Activated T-cell treated with anti-CD3 and anti-CD28 coated beads, Interleukin-2, amount 50 U/mL, for 1 hour (primary cell): ENCODE measurements around the gene NR2F1-AS1.

Experiments
- DNase-seq: peaks from one replicate; pipeline ENCODE4 v3.0.0-alpha.2; 2020

NR2F1-AS1 gene

DNA sequence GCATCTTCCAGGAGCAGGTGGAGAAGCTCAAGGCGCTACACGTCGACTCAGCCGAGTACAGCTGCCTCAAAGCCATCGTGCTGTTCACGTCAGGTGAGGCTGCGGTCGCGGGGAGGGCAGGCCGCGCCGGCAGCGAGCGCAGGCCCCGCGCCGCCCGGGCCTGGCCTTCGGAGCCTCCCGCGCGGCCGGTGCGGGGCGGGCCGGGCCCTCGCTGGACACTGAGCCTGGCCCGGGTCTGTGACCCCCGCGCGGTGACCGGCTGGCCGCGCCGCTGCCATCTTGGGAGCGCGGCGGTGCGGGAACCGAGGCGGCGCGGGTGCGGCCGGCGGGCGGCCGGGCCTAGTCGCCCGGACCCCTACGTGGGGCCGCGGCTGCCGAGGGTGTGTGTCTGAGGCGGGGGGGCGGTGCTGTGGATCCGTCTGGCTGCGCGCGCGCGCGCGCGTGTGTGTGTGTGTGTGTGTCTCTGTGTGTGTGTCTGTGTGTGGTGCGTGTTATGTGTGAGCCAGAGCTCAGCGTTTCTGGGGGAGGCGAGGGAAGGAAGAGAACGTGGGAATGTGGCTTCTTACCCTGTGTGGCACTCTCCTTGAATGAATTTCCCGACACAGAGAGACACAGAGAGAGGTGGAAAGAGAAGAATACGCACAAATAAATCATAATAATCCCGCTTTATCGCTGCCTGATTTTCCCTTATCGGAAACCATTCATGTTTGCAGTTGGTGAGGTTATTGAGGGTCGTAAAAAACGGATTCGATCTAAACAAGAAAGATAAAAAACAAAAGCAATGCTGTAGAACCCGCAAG, 7.5 kb upstream of the NR2F1-AS1 start:
- DNase-seq: no peak

DNA sequence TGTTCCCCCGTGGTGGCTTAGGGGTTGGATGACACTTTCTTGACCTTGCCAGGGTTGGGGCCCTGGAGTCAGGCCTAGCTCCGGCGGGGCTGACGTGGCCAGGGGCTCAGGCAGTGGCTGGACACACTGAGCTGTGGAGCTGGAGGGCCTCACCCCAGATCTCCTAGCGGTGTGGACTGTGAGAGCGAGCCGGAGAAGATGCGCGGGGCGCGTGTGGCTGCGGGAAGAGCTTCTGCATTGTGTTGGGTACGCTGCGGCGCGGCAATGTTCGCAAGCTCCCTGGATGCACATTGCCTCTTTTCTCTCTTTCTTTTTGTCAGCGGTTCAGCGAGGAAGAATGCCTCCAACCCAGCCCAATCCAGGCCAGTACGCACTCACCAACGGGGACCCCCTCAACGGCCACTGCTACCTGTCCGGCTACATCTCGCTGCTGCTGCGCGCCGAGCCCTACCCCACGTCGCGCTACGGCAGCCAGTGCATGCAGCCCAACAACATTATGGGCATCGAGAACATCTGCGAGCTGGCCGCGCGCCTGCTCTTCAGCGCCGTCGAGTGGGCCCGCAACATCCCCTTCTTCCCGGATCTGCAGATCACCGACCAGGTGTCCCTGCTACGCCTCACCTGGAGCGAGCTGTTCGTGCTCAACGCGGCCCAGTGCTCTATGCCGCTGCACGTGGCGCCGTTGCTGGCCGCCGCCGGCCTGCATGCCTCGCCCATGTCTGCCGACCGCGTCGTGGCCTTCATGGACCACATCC, 6.8 kb upstream of the NR2F1-AS1 start:
- no peak for DNase-seq

DNA sequence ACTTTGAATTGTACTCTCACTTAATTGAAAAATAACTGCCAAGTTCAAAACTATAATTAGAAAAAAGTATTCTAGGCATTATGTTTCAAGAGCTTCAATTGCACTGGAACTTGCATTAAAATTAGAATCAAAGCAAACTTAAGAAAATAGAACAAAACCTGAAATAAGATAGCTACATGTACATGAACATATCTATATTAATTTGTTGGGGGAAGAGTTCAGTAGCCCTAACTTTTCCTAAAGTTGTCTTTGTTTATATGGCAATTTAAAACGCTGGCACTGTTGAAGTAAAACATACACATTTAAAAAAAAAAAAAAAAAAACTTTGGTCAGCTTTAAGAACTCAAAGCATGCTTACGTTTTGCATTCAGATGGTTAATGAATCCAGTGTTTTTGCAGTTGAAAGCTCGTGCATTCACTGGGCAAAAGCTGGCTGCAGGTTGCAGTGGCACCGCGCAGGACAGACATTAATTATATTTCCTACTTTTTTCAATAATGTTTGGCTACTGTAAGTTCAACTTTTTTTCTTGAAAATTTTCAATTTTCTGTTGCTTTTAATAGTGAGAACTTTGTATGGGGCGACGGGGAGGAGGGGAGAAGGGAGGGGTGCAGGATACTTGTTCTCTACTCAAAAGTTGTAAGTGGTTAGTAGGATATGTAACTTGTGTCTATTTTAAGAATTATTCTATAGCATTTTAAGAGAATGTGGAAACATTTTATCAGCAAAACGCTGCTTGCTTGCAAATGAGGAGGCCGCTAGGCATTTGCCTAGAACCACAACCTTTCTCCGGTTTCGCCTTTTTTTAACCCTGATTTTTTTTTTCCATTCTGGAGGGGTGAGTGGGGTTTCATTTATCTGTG, 5.9 kb upstream of the NR2F1-AS1 start:
- no peak for DNase-seq

DNA sequence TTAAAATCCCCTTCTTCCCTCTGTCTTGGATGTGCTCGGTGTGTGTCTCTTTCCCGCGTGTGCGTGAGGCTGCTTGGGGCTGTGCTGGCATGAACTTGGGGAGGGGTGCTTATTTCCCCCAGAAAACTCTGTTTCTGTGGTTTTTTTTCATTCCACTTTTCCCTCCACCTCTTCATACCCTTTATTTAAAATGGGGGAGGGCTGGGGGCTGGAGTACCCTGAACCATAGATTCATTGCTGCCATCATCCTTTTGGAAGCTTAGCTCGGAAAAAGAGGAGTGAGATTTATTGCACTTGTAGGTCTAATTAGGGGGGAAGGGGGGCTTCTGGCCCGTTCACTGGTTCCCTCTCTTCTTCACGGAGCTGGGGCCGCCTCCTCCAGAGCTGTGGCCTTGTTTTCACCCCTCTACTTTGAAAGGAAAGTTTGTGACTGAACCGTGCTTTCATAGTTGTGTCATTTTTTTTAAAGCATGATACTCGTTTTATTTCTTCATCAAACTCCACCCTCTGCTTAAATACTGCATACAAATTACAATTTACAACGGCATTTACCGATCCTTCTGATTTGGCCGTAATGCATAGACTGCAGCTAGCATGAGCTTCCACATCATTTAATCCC, 4.9 kb upstream of the NR2F1-AS1 start:
- no peak for DNase-seq

DNA sequence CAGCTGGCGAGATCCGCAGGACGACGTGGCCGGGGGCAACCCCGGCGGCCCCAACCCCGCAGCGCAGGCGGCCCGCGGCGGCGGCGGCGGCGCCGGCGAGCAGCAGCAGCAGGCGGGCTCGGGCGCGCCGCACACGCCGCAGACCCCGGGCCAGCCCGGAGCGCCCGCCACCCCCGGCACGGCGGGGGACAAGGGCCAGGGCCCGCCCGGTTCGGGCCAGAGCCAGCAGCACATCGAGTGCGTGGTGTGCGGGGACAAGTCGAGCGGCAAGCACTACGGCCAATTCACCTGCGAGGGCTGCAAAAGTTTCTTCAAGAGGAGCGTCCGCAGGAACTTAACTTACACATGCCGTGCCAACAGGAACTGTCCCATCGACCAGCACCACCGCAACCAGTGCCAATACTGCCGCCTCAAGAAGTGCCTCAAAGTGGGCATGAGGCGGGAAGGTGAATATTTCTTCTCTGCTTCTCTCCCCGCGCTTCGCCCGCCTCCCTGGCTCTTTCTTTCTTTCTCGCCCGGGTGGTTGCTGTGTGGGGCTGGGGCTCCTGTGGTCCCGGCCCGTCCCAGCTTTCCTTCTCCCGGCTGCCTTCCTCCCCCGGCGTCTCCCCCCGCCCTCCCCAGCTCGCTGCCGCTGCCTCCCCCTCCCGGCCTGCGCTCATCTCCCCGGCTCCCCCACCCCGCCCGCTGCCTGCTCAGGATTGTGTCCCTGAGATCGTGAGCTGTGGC, 4.2 kb upstream of the NR2F1-AS1 start:
- peak; percentile 31 for DNase-seq

DNA sequence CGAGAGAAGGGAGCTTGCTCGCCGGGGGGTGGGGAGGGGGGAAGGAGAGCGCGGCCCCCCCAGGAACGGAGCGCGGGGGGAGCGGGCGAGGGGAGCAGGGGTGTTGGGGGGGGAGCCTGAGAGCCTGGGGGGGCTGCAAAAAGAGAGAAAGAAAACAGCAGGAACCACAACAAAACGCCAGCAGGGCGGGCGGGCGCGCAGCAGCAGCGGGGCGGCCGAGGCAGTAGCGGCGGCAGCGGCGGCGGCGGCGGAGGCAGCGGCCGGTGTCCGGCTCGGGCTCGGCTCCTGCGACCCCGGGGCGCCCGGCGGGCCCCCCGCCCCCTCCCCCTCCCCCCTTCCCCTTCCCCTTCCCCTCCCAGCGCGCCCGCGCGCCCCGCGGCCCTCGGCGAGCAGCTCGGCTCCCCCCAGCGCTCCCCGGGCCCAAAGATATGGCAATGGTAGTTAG, 3.6 kb upstream of the NR2F1-AS1 start:
- DNase-seq: peak; percentile 27

DNA sequence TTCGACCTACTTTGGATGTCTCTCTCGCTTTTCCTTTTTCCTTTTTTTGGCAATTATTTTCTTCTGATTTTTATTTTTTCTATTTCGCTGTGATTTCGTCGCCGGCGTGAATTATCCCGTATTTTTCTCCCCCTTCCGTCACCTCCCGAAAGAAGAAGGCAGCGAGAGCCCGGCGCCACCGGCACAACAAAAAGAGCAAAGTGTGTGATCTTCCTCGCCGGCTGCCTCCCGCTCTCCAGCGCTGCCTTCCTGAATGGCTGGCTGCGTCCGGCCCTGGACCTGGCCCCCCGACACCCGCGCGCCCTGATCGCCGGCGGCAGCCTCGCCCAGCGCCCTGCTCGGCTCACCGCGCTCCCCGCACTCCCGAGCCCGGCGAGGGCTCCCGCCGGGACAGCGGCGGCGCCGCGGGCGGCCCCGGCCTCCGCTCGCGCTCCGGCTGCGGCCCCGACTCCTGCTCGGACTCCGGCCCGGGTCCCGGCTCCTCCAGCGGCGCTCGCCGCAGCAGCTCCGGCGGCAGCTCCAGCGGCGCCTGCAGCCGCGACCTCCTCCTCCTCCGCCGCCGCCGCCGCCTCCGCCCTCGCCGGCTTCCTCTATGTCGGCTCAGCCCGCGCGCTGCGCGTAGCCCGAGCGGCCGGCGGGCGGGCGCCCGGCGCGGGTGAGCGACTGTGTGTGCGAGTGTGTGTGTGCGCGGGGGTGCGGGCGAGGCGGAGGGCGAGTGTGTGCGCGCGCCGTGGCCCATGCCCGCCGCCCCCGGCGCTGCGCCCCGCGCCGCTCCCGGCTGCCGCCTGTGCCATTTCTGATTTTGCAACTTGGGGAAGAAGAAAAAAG, 3.0 kb upstream of the NR2F1-AS1 start:
- DNase-seq: peak; percentile 45

DNA sequence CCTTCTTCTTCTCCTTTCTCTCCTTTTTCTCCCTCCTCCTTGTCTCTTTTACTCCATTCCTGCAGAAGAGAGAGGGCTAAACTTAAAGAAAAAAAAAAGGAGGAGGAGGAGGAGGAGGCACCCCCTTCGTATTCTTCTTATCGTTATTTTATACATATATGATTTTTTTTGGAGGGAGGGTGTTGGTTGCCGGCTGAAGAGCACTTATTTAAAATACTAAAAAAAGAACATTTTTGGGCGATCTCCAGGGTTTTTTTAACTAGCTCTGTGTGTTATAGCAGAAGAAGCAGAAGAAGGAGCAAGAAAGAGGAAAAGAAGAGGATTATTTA, 2.4 kb upstream of the NR2F1-AS1 start:
- DNase-seq: no peak

DNA sequence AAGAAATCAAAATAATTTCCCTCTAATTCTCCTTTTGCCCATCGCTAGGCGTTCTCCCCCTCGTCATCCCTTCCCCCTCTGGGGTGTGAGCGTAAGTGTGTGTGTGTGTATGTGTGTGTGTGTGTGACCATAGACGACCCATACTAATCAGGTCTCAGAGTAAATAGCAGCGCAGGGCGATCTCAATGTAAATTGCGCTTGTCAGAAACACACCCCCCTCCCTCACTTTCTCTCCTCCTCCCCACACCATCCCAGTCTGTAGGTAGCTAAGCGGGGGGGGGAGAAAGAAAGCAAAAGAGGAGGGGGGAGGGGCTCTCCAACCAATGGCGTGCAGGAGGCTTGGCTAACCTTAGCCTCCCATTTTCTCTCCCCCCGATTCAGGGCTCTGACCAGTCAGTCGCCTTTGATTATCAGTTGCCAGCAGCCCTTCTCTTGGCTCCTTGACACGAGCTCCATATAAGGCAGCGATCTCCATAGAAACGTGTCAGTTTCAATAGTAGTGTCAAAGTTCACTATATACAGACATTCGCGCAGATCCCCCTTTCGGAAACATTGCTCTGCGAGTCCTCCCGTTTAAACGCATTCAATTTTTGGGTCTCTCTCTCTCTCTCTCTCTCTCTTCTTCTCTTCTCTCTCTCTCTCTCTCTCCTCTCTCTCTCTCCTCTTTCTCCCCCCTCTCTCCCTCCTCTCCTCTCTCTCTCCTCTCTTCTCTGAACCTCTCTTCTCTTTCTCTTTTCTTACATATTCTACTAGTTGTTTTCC, 1.8 kb upstream of the NR2F1-AS1 start, which contains the start of gene NR2F1:
Gene NR2F1 (plus strand): TSS at position 546 of the 762 bp plus-strand sequence. CDS start 1,802 bp downstream, outside the sequence.
- no peak for DNase-seq

DNA sequence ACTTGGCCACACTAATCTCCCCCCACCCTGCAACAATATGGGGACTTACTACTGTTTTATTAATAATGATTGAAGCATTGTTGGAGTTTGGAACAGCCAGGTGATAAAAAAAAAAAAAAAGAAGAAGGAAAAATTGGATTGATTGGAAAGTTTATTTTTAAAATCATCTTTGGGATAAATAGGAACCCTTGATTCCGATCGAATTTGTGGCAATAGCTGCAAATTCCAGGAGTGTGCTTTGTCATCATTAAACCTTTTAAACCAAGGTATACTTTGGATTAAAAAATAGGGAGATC, 1.1 kb upstream of the NR2F1-AS1 start:
- DNase-seq: no peak

DNA sequence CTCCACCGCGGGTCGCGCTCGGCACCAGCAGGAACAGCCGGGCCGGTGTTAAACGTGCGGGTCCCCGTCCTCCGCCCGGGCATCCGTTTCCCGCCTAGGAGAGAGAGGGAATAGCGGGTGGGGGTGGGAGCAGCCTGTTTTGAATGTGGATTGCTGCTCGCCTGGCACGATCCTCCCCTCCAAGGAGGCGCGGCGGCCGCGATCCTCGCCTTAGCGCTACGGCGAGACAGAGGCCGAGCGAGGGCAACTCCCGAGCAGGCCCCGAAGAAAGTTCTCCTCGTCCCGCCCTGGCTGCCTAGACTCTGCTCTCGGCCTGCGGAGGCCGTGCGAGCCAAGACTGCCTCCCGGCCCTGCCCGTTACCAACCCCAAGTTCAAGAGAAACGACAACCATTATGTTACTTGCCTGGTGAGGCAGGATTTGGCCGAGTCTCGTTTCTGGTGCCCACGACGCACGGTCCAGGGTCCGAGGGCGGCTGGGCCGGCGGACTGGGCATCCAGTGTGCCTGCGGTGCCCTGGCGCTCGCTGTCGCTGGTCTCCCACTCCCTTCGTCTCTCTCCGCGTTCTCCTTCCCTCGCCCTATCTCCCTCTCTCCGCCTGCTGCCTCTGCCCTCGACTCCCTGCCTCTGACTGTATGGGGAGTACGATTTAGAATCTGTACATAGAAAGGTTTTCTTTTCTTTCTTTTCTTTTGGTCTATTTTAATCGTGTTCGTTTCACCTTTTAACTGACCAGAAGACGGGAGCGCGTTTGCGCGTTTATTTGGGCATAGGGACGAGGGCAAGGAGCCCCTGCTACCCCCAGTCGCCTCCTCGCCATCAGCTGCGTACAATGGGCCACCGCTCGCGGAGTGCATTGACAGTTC, 724 bp downstream of the NR2F1-AS1 start:
- peak; percentile 41 for DNase-seq

DNA sequence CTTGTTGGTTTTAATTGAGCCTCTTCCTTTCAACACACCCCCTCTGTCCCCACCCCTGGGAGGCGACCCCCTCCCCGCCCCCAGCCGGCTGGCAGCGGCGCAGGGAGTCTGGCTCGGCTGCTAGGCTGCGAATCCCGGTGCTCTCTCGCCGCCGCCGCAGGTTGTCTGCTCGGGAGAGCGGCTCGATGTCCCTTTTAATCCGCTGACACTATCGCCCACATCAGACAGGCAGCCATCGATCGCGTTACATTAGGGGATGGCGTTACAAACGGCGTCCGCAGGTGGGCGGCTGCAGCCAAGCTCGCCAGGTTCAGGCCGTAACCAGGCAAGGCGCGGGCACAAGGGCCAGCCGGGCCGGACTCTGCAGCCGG, 1.3 kb downstream of the NR2F1-AS1 start:
- peak; percentile 36 for DNase-seq

DNA sequence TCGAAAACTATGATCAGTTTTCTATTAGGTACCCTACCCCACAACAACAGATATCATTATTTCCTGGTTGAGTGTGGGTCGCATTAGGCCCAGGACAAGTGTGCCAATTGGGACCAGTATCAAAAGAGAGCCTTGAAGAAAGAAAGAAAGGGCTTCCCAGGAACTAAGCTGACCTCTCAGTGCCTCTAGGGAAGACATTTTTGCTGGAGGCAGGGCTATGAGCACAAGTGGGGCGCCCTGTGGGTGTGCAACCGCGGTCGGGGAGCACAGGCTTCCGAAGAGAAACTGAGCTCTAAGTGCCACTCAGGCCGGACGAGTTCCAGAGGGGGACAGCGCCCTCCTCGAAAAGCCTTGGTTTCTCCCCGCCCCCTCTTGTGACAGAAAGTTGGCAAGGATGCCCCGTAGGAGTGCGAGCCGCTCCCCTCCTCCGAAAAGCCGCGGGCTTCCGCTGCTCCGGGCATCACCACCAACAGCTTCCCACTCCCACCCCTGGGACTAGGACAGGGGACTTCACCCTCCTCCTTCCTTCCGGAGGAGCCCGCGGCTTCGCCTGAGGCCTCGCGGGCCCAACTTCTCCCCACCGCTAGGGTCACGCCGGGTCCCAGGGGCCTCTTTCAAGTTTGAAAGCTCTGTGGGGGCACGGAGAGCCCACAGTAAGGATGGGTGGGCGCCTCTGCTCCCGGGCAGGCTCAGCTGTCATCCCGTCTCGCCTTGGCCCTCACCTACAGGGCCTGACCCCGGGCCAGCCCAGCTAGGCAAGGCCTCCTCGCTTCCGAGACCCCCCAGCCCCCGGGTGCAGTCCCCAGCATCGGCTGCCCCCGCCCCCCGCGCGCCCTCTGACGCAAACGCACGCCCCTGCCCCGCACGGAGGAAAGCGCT, 2.0 kb downstream of the NR2F1-AS1 start:
- DNase-seq: no peak

DNA sequence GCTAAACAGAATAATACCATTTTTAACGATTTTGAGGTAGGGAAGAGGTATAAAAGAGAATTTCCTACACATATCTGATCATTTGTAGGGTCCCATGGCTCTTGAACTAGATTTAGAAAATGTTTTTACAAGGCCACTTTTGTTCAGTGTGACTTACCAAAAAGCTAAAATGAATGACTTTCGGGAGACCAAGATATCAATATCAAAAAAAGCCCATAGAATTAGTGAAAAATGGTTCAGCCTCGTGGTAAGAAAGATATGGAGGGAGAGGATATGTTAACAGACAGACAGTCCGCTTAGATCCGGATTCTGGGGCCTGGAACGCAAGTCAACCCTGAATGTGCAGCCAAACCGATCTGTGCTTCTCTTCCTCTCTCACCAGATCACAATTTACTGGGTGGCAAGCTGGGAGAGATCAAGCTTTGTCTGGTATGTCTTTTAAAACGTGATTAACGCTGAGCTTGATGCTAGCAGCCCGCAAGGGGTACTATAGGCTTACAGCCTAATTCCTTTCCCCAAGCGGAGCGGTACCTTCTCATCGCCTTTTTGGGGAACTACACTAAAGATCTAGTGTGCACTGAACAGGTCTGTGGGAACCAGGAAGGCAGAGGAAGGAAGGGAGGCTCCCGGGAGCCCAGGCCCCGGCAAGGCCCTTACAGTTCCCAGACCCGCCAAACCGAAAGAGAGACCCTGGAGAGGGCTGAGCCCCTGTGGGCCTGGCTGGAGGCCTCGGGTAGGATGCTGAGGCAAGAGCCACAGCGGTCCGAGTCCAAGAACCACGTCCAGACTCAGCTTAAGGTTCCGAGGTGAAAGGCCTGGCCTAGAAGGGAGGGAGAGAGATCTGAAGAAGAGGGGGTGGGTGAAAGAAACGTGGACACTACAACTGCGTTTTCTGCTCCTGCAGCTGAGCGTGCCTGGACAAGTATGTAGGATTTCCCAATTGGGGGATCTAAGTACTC, 2.9 kb downstream of the NR2F1-AS1 start:
- no peak for DNase-seq

DNA sequence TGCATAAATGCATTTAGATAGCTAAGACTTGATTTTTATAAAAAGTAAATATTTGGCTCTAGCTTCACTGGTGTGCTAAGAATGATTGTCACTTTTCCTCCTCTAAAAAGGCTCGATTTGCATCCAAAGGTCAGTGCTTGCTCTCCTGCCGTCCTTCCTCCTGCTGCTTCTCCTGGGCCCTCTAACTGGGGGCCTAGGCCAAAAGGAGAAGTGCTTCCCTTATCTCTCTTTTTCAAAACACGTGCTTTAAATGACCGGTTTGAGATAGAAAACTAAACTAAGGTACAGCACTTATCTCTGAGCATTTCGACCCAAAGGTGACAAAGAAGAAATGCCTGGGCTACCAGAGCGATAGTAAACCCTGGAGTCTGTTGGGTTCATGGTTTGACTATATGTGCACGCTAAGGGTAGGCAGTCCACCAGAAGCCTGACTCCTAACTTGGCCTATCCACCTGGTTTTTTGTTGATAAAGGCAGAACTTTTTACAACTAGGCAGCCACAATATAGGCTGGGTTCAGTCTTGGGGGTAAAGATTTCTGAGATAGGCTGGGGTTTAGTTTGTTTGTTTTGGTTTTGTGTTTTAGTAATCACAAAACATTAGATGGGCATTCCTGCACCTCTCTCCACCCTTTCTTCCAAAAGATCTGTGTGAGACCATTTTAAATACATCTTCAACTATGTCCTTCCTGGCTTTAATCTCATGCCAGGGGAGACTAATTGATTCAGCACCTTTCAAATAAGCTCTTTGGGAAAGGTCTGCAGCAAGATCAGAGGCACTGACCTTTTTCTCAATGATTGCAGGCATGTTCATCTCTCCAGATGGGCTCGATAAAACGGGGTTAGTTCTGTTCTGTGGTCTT, 3.8 kb downstream of the NR2F1-AS1 start:
- DNase-seq: no peak
